K562 treated with DMSO at 1 percent for 48 hours (cell line): Measurements from ENCODE around the gene BCAS4. TPM values are rescaled to one million over a fixed set of nuclear protein-coding genes. Genes with fewer than 3 reads are reported as not detected.

Experiments
- total RNA-seq: library from RNA; unstranded; fragments of 300-600 nt; gene quantifications from 2 replicates; pipeline ENCODE4 v1.2.3, GENCODE V29; 2022; ENCODE audit warnings: low replicate concordance; ENCODE audit errors: extremely low read depth

BCAS4 gene, protein sequence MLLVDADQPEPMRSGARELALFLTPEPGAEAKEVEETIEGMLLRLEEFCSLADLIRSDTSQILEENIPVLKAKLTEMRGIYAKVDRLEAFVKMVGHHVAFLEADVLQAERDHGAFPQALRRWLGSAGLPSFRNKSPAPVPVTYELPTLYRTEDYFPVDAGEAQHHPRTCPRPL
- not detected in 2 replicates for total RNA-seq

DNA sequence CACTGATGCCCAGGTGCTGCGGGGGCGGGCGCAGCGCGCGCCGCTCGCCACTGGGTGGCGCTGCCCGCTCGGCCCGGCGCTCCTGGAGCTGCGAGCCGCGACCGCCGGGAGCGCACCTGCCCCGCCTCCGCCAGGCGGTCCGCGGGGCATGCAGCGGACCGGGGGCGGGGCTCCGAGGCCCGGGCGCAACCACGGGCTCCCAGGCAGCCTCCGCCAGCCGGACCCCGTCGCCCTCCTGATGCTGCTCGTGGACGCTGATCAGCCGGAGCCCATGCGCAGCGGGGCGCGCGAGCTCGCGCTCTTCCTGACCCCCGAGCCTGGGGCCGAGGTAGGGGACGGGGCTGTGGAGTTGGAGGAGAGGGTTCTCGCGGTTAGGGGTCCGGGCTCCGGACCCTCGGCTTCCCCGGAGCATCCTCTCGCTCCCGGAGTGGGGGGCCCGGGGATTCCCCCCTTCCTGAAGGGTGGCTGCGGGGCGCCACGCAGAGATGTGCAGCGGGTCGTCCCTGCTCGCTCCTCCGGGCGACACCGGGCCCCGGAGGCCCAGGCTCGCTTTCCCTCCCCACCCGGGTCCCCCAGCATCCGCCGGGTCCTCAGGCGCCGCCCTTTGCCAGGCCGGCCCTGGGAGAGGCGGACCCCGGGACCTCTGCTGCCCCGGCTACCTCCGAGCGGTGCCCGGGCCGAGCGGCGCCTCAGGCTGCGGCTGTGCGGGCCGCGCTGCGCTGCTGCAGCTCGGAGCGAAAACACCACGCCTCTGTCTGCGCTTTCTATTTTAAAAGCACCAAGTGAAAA, at the start of gene BCAS4:
Gene BCAS4 (plus strand): TSS at position 216 of the 789 bp plus-strand sequence. CDS start 23 bp downstream, at position 239.

Other genes starting within 250 kb of the BCAS4 start
- gene RIPOR3, start 103.5 kb upstream of the BCAS4 start, total RNA-seq: not detected in 2 replicates
- gene PARD6B, start 63.5 kb upstream of the BCAS4 start, total RNA-seq: not detected in 2 replicates
- gene ADNP, start 136.4 kb downstream of the BCAS4 start, total RNA-seq: not detected in 2 replicates
- not detected in 2 replicates for gene DPM1, start 163.5 kb downstream of the BCAS4 start, total RNA-seq
- not detected in 2 replicates for gene MOCS3, start 163.8 kb downstream of the BCAS4 start, total RNA-seq
- not detected in 2 replicates for gene KCNG1, start 228.0 kb downstream of the BCAS4 start, total RNA-seq